T-helper 2 cell treated with Interferon-gamma antibody and Interleukin-4, amounts not matched to agents 5 μg/mL and 100 μg/mL, for 36 hours (primary cell): ENCODE results near the gene SLC5A3.
A peak's percentile ranks its signal among the peaks of the same experiment; 100 is the strongest.

ENCODE experiments used
- DNase-seq: peaks from one replicate; pipeline ENCODE4 v3.0.0; 2021; ENCODE audit warnings: low spot score
- H3K27ac Mint-ChIP-seq: one replicate; pipeline ENCODE4 v1.8.0; 2021; ENCODE audit warnings: mild to moderate bottlenecking, mixed read lengths
- H3K27me3 Mint-ChIP-seq: one replicate; pipeline ENCODE4 v1.8.0; 2021; ENCODE audit warnings: low read depth, mixed read lengths
- H3K36me3 Mint-ChIP-seq: one replicate; pipeline ENCODE4 v1.8.0; 2021; ENCODE audit warnings: low read depth, mixed read lengths
- H3K4me1 Mint-ChIP-seq: one replicate; pipeline ENCODE4 v1.8.0; 2021; ENCODE audit warnings: low read depth, mixed read lengths
- H3K4me3 Mint-ChIP-seq: one replicate; pipeline ENCODE4 v1.8.0; 2022; ENCODE audit warnings: mild to moderate bottlenecking, moderate library complexity, mixed read lengths
- H3K9me3 Mint-ChIP-seq: one replicate; pipeline ENCODE4 v1.8.0; 2021; ENCODE audit warnings: mixed read lengths

Gene SLC5A3

GRCh38 chr21:34043333-34043732 lies 30.0 kb upstream of the SLC5A3 start:
- Mint-ChIP-seq H3K4me1 (peaks cover 6% of the 10 kb centered on the region), H3K4me3 (no peak overlapping the region), H3K9me3 (no peaks in the 10 kb centered on the region), H3K27me3 (no peaks in the 10 kb centered on the region), H3K36me3 (no peaks in the 10 kb centered on the region), H3K27ac (no peak overlapping the region)
- DNase-seq = no peak

GRCh38 chr21:34046917-34047316 lies 26.5 kb upstream of the SLC5A3 start:
- Mint-ChIP-seq H3K9me3 (no peaks in the 10 kb centered on the region), H3K27me3 (no peaks in the 10 kb centered on the region), H3K27ac (no peak overlapping the region), H3K4me1 (peaks cover 7% of the 10 kb centered on the region), H3K36me3 (no peaks in the 10 kb centered on the region), H3K4me3 (no peak overlapping the region)
- no peak for DNase-seq

DNA sequence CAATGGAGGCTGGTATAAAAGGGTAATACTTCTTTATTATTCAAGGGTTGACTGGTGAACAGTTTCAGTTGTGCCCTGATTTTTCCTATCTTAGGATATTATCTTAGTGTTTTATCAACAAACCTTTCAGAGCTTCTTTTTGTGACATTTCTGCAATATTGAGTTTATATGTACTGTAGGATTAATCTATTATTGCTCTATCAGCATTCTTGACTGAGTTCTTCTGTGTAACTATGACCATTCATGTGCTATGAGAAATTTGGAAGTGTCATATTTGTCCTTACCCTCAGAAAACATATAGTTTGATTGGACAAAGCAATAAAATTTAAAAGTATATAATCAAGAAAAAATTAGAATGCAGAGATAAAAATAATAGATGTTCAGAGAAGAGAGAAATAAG lies 25.5 kb upstream of the SLC5A3 start:
- no peak overlapping the region for H3K4me3 Mint-ChIP-seq
- H3K9me3 Mint-ChIP-seq = no peaks in the 10 kb centered on the region
- H3K27ac Mint-ChIP-seq = no peak overlapping the region
- no peak for DNase-seq
- peaks cover 7% of the 10 kb centered on the region for H3K4me1 Mint-ChIP-seq
- no peaks in the 10 kb centered on the region for H3K36me3 Mint-ChIP-seq
- H3K27me3 Mint-ChIP-seq = no peaks in the 10 kb centered on the region

GRCh38 chr21:34052171-34052570 lies 21.2 kb upstream of the SLC5A3 start:
- Mint-ChIP-seq H3K36me3 (no peaks in the 10 kb centered on the region), H3K27ac (no peak overlapping the region), H3K4me1 (peaks cover 1% of the 10 kb centered on the region), H3K4me3 (no peak overlapping the region), H3K9me3 (no peaks in the 10 kb centered on the region), H3K27me3 (no peaks in the 10 kb centered on the region)
- DNase-seq = no peak

DNA sequence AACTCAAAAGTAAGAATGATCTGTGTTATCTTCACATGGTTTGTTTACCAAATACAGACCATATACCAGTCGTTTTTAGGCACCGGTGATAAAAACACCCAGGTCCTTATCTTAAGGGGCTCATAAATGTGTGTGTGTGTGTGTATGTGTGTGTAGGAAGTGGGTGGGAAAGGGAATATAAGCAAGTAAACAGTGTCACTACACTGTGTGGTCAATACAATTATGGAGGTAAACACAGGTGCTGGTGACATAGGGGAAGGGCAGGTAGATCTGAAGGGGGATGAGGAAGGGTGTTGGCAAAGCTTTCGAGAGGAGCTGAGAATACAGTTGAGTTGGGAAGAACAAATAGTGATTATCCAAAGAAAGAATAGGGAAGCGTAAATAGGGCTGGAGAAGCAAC lies 19.1 kb upstream of the SLC5A3 start:
- no peak overlapping the region for H3K4me3 Mint-ChIP-seq
- H3K27me3 Mint-ChIP-seq = no peaks in the 10 kb centered on the region
- no peak for DNase-seq
- H3K27ac Mint-ChIP-seq = no peak overlapping the region
- peaks cover 1% of the 10 kb centered on the region for H3K4me1 Mint-ChIP-seq
- no peaks in the 10 kb centered on the region for H3K9me3 Mint-ChIP-seq
- H3K36me3 Mint-ChIP-seq = no peaks in the 10 kb centered on the region

DNA sequence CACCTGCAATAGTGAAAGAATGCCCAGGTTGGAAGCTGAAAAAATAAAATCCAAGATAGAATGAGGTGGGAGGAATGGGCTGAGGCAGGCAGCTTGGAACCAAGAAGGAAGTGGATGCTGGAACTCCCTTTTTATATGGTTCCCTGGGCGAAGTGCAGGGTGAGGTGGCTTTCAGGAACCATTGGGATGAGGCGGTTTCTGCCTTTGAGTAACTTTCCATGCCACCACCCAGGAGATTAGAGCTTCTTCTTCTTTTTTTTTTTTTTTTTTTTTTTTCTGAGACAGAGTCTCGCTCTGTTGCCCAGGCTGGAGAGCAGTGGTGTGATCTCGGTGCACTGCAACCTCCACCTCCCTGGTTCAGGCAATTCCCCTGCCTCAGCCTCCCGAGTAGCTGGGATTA lies 17.8 kb upstream of the SLC5A3 start:
- DNase-seq = no peak
- H3K4me1 Mint-ChIP-seq = peaks cover 1% of the 10 kb centered on the region

GRCh38 chr21:34061983-34062382 lies 11.4 kb upstream of the SLC5A3 start:
- Mint-ChIP-seq H3K27ac (no peak overlapping the region), H3K27me3 (peaks cover 10% of the 10 kb centered on the region), H3K4me1 (no peaks in the 10 kb centered on the region), H3K9me3 (peaks cover 16% of the 10 kb centered on the region), H3K36me3 (no peaks in the 10 kb centered on the region), H3K4me3 (no peak overlapping the region)
- no peak for DNase-seq

More for the DNA sequence above, 17.8 kb upstream of the SLC5A3 start:
- no peaks in the 10 kb centered on the region for H3K36me3 Mint-ChIP-seq
- H3K27me3 Mint-ChIP-seq = no peaks in the 10 kb centered on the region
- peaks cover 3% of the 10 kb centered on the region for H3K9me3 Mint-ChIP-seq
- H3K27ac Mint-ChIP-seq = no peak overlapping the region
- no peak overlapping the region for H3K4me3 Mint-ChIP-seq

GRCh38 chr21:34065027-34065426 lies 8.4 kb upstream of the SLC5A3 start:
- Mint-ChIP-seq H3K36me3 (no peaks in the 10 kb centered on the region), H3K27ac (no peak overlapping the region), H3K27me3 (peaks cover 10% of the 10 kb centered on the region), H3K4me1 (no peaks in the 10 kb centered on the region), H3K9me3 (peaks cover 16% of the 10 kb centered on the region), H3K4me3 (no peak overlapping the region)
- no peak for DNase-seq

- no peaks in the 10 kb centered on the region for H3K9me3 Mint-ChIP-seq
- no peak for DNase-seq
- H3K4me1 Mint-ChIP-seq = peaks cover 27% of the 10 kb centered on the region
- peak overlapping the region; percentile 4 for H3K27ac Mint-ChIP-seq
- H3K4me3 Mint-ChIP-seq = peak overlapping the region; percentile 83
- no peaks in the 10 kb centered on the region for H3K27me3 Mint-ChIP-seq
- peaks cover 25% of the 10 kb centered on the region for H3K36me3 Mint-ChIP-seq
Measured at GRCh38 chr21:34071683-34072082, 1.7 kb upstream of the SLC5A3 start.

DNA sequence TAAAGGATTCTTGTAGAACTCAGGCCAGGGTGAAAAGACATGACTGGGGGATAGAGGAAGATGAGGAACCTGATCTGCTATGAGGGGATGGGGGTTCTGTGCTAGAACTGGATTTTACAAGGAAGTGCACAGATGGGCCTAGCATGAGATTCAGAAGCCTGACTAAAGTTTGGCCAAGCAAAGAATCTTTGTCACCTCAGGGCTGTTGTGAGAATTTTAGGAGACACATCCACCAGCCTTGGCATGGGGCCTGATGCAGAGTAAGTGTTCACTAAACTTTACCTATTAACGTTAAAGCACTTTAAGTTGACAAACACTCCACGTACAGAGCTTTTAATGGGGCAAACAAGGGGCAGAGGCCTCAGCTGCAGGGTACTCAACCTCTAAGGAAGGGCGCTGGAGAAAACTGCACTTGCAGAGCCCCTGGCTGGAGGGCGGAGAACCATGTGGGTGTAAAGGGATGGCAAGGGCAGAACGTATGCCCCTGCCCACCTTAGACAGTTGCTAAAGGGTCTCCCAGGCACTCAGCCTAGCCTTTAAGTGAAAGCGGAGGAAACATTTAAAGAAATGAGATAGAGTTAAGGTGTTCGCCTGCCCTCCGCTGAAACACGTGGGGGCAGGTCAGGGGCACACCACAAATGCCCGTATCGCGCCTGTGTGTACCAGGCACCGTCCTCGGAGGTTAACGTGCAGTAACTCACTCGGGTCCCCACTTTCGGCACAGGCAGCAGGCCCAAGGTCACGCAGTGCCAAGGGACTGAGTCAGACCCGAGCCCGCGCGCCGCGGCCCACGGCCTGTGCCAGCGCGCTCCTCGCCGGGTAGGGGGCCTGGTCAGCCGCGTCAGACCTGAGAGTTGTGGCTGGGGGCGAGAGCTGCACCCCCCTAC lies 990 bp upstream of the SLC5A3 start:
- DNase-seq = no peak
- H3K36me3 Mint-ChIP-seq = peaks cover 31% of the 10 kb centered on the region
- H3K4me1 Mint-ChIP-seq = peaks cover 33% of the 10 kb centered on the region
- peak overlapping the region; percentile 79 for H3K27ac Mint-ChIP-seq
- H3K4me3 Mint-ChIP-seq = peak overlapping the region; percentile 83
- H3K9me3 Mint-ChIP-seq = no peaks in the 10 kb centered on the region
- H3K27me3 Mint-ChIP-seq = no peaks in the 10 kb centered on the region

- no peaks in the 10 kb centered on the region for H3K9me3 Mint-ChIP-seq
- no peak for DNase-seq
- peaks cover 43% of the 10 kb centered on the region for H3K36me3 Mint-ChIP-seq
- H3K4me3 Mint-ChIP-seq = peak overlapping the region; percentile 93
- H3K27me3 Mint-ChIP-seq = no peaks in the 10 kb centered on the region
- H3K27ac Mint-ChIP-seq = peak overlapping the region; percentile 80
- peaks cover 47% of the 10 kb centered on the region for H3K4me1 Mint-ChIP-seq
Measured at GRCh38 chr21:34073749-34074282, 438 bp downstream of the SLC5A3 start.

DNA sequence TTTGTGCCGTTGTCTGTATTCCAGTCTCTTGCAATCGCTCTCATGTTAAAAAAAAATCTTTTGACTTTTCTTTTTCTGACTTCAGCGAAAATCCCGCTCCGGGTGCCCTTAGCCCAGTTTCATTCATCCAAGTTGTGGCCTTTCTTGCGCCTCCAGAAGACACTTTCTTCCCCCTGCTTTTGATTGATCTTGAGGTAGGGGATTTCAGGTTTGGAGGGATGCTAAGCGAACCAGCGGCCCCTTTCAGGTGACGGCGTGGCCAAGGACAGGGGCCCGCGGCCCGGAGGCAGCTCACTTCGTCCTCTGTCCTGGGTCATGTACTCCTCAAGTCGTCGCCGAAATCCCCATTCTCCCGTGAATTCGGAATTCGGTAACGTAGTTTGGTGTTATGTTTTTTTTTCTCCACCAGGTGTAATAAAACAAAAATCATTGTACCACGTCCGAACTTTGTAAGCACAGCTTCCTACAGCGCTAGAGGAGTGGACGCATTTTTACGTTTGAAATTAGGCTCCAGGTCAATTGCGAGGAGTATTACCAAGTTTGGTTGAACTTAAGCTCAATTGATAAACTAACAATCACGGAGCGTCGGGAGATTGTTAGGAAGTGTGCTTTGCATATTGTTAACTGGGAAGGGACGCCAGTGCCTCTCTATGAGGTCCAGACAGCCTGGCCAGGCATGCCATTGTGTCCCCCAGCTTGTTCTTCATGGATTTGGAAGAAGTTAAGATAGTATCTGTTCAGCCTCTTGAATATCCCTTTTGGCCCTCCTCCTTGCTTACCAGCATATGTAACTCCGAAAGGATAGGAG lies 1.1 kb downstream of the SLC5A3 start:
- Mint-ChIP-seq H3K36me3 (peaks cover 46% of the 10 kb centered on the region), H3K4me3 (peak overlapping the region; percentile 93), H3K4me1 (peaks cover 52% of the 10 kb centered on the region), H3K9me3 (no peaks in the 10 kb centered on the region), H3K27ac (peak overlapping the region; percentile 80), H3K27me3 (no peaks in the 10 kb centered on the region)
- DNase-seq = no peak

DNA sequence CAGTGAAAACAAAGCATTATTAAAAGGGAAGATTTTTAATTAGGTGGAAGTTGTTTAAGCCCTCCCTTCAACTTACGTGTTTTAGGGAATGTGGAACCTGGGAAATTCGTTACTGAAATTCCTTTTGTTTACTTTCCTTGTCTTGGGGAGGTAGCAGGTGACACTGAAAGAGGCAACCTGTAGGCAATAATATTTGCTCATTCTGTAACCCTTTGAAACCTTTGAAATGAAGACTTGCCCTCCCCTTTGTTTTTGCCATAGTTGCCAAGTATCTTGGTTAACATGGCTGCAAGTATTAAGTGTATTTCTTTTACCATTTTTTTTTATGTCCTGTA lies 1.7 kb downstream of the SLC5A3 start:
- Mint-ChIP-seq H3K4me3 (peak overlapping the region; percentile 93), H3K27ac (peak overlapping the region; percentile 80), H3K4me1 (peaks cover 58% of the 10 kb centered on the region), H3K36me3 (peaks cover 51% of the 10 kb centered on the region), H3K9me3 (no peaks in the 10 kb centered on the region), H3K27me3 (no peaks in the 10 kb centered on the region)
- no peak for DNase-seq
